Astrocyte of the cerebellum (primary cell): ENCODE measurements around the gene CELSR2.

Experiments
- DNase-seq: peaks from one replicate; pipeline ENCODE4 v3.0.0-alpha.2; 2011; ENCODE audit warnings: low read depth
- H3K4me3 ChIP-seq: 2 replicates; pipeline ENCODE4 v1.5.1; 2011; ENCODE audit warnings: mild to moderate bottlenecking, low read depth, low read length, moderate library complexity
- in situ Hi-C: cut with HindIII; loops from 2 replicates; pipeline ENCODE4 v1.10.0; 2017; ENCODE audit warnings: low sequenced_read_pairs
- TF ChIP-seq, protein P1 (sequence below): IDR thresholded peaks from 2 replicates; pipeline ENCODE4 v1.5.1; 2012; ENCODE audit warnings: low read length, low read depth, moderate library complexity, mild to moderate bottlenecking; ENCODE audit errors: missing control alignments

The CELSR2 gene

DNA sequence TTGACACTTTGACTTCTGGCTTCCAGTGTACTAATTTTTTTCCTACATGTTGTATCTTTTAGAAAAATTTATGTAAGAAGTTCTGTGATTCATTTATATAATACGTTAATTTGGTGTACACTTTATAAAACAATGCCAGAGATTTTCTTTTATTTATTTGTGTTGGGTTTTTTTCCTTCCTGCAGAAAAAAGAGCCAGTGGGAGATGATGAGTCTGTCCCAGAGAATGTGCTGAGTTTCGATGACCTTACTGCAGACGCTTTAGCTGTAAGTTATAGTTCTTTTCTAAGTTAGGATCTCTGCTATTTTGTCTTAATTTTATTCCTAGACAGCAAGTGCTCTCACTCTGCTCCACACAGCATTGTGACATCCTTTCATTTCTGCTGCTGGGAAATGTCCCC, 21.2 kb upstream of the CELSR2 start:
- in situ Hi-C loops: no loop called here
- H3K4me3 ChIP-seq: no peak overlapping the region
- DNase-seq: peak; percentile 29

DNA sequence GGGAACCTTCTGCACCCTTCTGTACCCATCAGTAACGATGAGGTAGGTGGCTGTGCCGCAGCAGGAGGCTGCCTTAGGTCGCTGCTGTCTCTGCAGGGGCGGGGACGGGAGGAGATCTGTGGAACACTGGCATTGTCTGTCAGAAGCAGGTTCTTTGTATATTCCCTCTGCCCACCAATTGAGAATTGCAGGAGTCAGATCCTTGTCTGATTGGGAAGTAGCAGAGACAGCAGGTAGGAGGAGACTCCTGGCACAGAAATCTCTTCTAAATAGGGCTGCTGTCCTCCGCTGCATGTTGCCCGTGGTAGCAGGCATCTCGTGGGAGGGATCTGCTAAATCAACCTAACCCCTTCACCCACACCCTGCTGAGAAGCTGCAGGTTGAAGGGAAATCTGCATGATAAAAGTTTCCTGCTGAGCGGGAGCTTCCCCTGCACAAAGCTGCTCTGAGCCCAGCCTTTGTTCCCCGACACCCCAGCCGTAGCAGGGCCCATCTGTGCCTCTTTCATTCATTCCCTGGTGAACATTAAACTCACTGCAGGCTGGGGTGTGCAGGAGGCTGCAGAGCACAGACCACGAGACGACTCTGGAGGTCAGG, 19.7 kb upstream of the CELSR2 start:
- DNase-seq: no peak
- TF ChIP-seq, protein P1, sequence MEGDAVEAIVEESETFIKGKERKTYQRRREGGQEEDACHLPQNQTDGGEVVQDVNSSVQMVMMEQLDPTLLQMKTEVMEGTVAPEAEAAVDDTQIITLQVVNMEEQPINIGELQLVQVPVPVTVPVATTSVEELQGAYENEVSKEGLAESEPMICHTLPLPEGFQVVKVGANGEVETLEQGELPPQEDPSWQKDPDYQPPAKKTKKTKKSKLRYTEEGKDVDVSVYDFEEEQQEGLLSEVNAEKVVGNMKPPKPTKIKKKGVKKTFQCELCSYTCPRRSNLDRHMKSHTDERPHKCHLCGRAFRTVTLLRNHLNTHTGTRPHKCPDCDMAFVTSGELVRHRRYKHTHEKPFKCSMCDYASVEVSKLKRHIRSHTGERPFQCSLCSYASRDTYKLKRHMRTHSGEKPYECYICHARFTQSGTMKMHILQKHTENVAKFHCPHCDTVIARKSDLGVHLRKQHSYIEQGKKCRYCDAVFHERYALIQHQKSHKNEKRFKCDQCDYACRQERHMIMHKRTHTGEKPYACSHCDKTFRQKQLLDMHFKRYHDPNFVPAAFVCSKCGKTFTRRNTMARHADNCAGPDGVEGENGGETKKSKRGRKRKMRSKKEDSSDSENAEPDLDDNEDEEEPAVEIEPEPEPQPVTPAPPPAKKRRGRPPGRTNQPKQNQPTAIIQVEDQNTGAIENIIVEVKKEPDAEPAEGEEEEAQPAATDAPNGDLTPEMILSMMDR: no peak
- H3K4me3 ChIP-seq: no peak overlapping the region
- in situ Hi-C loops: no loop called here

More for the DNA sequence above, 21.2 kb upstream of the CELSR2 start:
- TF ChIP-seq, protein P1: no peak

DNA sequence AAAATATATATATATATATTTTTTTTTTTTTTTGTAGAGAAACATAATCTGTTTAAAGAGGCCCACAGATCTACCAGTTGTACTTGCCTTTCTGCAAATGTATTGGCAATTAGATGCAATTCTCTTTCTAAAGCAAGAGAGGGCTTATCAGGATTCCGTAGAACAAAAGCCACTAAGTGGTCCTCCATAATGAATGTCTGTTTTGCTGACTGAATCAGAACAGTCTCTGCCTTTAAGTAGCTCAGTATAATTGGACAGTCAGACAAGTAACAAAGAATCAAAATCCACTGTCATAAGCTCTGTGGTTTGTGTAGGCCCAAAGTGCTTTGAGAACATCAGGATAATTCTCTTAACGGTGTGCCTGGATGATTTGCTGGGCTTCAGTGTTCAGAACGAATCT, 18.3 kb upstream of the CELSR2 start:
- TF ChIP-seq, protein P1: no peak
- in situ Hi-C loops: no loop called here
- H3K4me3 ChIP-seq: no peak overlapping the region
- DNase-seq: no peak

DNA sequence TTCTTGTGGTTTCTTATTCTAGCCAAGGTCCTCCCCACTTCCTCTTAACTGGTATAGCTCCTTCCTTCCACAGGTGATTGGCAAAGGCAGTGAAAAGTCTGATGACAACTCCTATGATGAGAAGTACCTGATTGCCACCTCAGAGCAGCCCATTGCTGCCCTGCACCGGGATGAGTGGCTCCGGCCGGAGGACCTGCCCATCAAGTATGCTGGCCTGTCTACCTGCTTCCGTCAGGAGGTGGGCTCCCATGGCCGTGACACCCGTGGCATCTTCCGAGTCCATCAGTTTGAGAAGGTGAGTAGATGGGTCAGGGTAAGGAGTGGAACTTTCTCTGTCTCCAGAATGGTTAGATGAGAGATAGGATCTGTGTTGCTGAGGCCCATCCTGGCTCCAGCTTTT, 14.2 kb upstream of the CELSR2 start:
- in situ Hi-C loops: loop anchor here (5.0 kb wide), 1 partner anchor 33 kb away; no protein-coding TSS in a partner anchor
- no peak for DNase-seq
- TF ChIP-seq, protein P1: no peak
- no peak overlapping the region for H3K4me3 ChIP-seq

DNA sequence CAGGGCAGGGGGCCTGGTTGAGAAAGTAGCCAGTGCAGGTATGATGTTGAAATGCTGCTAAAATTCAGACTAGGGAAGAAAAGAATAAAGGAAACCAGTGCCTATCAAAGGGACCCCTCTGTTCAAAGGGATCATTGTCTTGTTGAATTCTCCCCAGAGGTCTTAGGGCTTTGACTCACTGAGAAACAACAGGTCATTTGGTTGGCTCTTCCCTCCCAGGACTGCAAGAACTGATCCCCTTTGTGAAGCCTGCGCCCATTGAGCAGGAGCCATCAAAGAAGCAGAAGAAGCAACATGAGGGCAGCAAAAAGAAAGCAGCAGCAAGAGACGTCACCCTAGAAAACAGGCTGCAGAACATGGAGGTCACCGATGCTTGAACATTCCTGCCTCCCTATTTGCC, 11.8 kb upstream of the CELSR2 start:
- TF ChIP-seq, protein P1: no peak
- DNase-seq: no peak
- in situ Hi-C loops: loop anchor here (5.0 kb wide), 1 partner anchor 35 kb away; no protein-coding TSS in a partner anchor
- no peak overlapping the region for H3K4me3 ChIP-seq

DNA sequence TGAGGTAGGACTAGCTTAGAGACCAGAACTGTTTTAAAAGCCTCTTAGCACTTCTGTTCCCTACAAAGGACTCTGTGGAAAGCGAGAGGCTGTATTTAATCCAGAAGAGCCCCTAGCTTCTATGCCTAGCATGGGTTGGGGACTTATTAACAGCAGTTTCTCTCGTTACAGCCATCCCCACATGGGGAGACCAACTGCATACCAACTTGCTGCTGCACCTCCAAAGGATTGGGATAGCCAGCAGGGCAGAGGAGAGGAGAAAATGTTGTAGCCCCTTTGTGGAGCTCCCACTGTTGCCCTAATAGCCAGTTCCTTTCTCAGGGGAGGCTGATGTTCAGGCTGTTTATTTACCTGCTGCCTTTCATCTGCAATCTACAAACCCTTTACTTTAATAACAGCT, 11.0 kb upstream of the CELSR2 start:
- in situ Hi-C loops: loop anchor here (5.0 kb wide), 1 partner anchor 36 kb away; no protein-coding TSS in a partner anchor
- no peak overlapping the region for H3K4me3 ChIP-seq
- TF ChIP-seq, protein P1: no peak
- no peak for DNase-seq
